GM23338 (cell line): ENCODE results near the gene LYZL1. TPM values are rescaled to one million over a fixed set of nuclear protein-coding genes. Genes with fewer than 3 reads are reported as not detected.

Experiments
- ATAC-seq: fragments of 200-7000 bp; cut with Tn5 transposase; 3 replicates; pipeline ENCODE4 v1.9.1; 2020
- DNase-seq: peaks from one replicate; pipeline ENCODE4 v3.0.0-alpha.2; 2015; ENCODE audit warnings: low spot score
- H2AFZ ChIP-seq: fragments of 200-600 bp; sonication (generic); 2 replicates; pipeline ENCODE4 v1.8.0; 2016; ENCODE audit warnings: antibody characterized with exemption, mild to moderate bottlenecking, moderate library complexity
- H3F3A ChIP-seq: fragments of 200-600 bp; sonication (generic); replicated peaks from 2 replicates; pipeline ENCODE4 v1.8.0; 2017; ENCODE audit warnings: antibody characterized with exemption, mixed run types, low read depth
- H3K27ac ChIP-seq: fragments of 200-600 bp; sonication (generic); 2 replicates; pipeline ENCODE4 v1.6.1; 2016; ENCODE audit warnings: low read depth
- H3K27me3 ChIP-seq: fragments of 200-600 bp; sonication (generic); 2 replicates; pipeline ENCODE4 v1.8.0; 2016; ENCODE audit warnings: mild to moderate bottlenecking, mixed run types, moderate library complexity; ENCODE audit not compliant: insufficient read depth
- H3K36me3 ChIP-seq: fragments of 200-600 bp; sonication (generic); 2 replicates; pipeline ENCODE4 v1.8.0; 2016; ENCODE audit warnings: mild to moderate bottlenecking; ENCODE audit not compliant: insufficient read depth
- H3K4me1 ChIP-seq: fragments of 200-600 bp; sonication (generic); 2 replicates; pipeline ENCODE4 v1.8.0; 2016; ENCODE audit warnings: mild to moderate bottlenecking, moderate library complexity; ENCODE audit not compliant: insufficient read depth
- H3K4me2 ChIP-seq: fragments of 200-600 bp; sonication (generic); 2 replicates; pipeline ENCODE4 v1.7.1; 2017; ENCODE audit warnings: mixed run types
- H3K4me3 ChIP-seq: fragments of 200-600 bp; sonication (generic); 2 replicates; pipeline ENCODE4 v1.6.1; 2016; ENCODE audit warnings: mixed run types
- H3K79me2 ChIP-seq: fragments of 200-600 bp; sonication (generic); replicated peaks from 2 replicates; pipeline ENCODE4 v1.8.0; 2017; ENCODE audit warnings: mild to moderate bottlenecking; ENCODE audit not compliant: insufficient read depth
- H3K9me2 ChIP-seq: fragments of 200-600 bp; sonication (generic); 2 replicates; pipeline ENCODE4 v1.8.0; 2017; ENCODE audit not compliant: insufficient read depth
- H4K20me1 ChIP-seq: fragments of 200-600 bp; sonication (generic); replicated peaks from 2 replicates; pipeline ENCODE4 v1.8.0; 2017; ENCODE audit warnings: mild to moderate bottlenecking; ENCODE audit not compliant: insufficient read depth
- H3K27ac Mint-ChIP-seq: 2 replicates; pipeline ENCODE4 v1.8.0; 2020; ENCODE audit warnings: inconsistent platforms, mild to moderate bottlenecking, moderate library complexity, mixed read lengths
- H3K27me3 Mint-ChIP-seq: 3 replicates; pipeline ENCODE4 v1.8.0; 2022; ENCODE audit warnings: low read depth, mild to moderate bottlenecking, moderate library complexity, mixed read lengths, inconsistent platforms; ENCODE audit not compliant: insufficient read depth, poor library complexity
- H3K36me3 Mint-ChIP-seq: 3 replicates; pipeline ENCODE4 v1.8.0; 2021; ENCODE audit warnings: low read depth, mild to moderate bottlenecking, inconsistent platforms, moderate library complexity, mixed read lengths
- H3K4me1 Mint-ChIP-seq: 3 replicates; pipeline ENCODE4 v1.8.0; 2020; ENCODE audit warnings: mild to moderate bottlenecking, inconsistent platforms, mixed read lengths
- H3K4me3 Mint-ChIP-seq: 3 replicates; pipeline ENCODE4 v1.8.0; 2021; ENCODE audit warnings: moderate library complexity, mild to moderate bottlenecking, inconsistent platforms, mixed read lengths
- H3K9me3 Mint-ChIP-seq: 3 replicates; pipeline ENCODE4 v1.8.0; 2020; ENCODE audit warnings: moderate library complexity, mild to moderate bottlenecking, inconsistent platforms, mixed read lengths
- CREB1 ChIP-seq: fragments of 250-450 bp; sonication (Bioruptor Pico); IDR thresholded peaks from 2 replicates; pipeline ENCODE4 v1.5.0; 2020; ENCODE audit warnings: low read depth, mild to moderate bottlenecking, moderate library complexity
- EZH2 ChIP-seq: fragments of 200-600 bp; sonication (generic); IDR thresholded peaks from one replicate; pipeline ENCODE4 v1.8.0; 2017; ENCODE audit warnings: antibody characterized with exemption, mild to moderate bottlenecking, low read depth; ENCODE audit not compliant: unreplicated experiment
- EZH2phosphoT487 ChIP-seq: fragments of 200-600 bp; sonication (generic); IDR thresholded peaks from one replicate; pipeline ENCODE4 v1.8.1; 2018; ENCODE audit warnings: antibody characterized with exemption; ENCODE audit not compliant: unreplicated experiment
- JUNB ChIP-seq: IDR thresholded peaks from one replicate; pipeline ENCODE4 v1.6.1; 2016; ENCODE audit warnings: antibody characterized with exemption; ENCODE audit not compliant: unreplicated experiment
- POLR2AphosphoS5 ChIP-seq: IDR thresholded peaks from 2 replicates; pipeline ENCODE4 v1.6.1; 2016; ENCODE audit warnings: antibody characterized with exemption, low read depth
- REST ChIP-seq: IDR thresholded peaks from one replicate; pipeline ENCODE4 v1.6.1; 2018; ENCODE audit warnings: antibody characterized with exemption; ENCODE audit not compliant: unreplicated experiment
- STAT1 ChIP-seq: IDR thresholded peaks from one replicate; pipeline ENCODE4 v1.6.1; 2016; ENCODE audit warnings: antibody characterized with exemption; ENCODE audit not compliant: unreplicated experiment
- ZNF114 ChIP-seq: fragments of 250-450 bp; sonication (Bioruptor Pico); IDR thresholded peaks from 2 replicates; pipeline ENCODE4 v1.5.0; 2020; ENCODE audit warnings: mild to moderate bottlenecking, moderate library complexity
- ZNF331 ChIP-seq: fragments of 250-450 bp; sonication (Bioruptor Pico); IDR thresholded peaks from 2 replicates; pipeline ENCODE4 v1.5.0; 2020; ENCODE audit warnings: low read depth, mild to moderate bottlenecking, moderate library complexity
- ZNF462 ChIP-seq: fragments of 250-450 bp; sonication (Bioruptor Pico); IDR thresholded peaks from 2 replicates; pipeline ENCODE4 v1.5.0; 2020; ENCODE audit warnings: mild to moderate bottlenecking, moderate library complexity
- polyA plus RNA-seq: library from polyadenylated mRNA; unstranded; fragments of >200 nt; fragmentation: Nextera tagmentation; extraction: Ambion mirVana; gene quantifications from 2 replicates; pipeline ENCODE4 v1.2.1, GENCODE V29; 2016
- total RNA-seq: library from RNA; depleted of rRNA; stranded (reverse); fragments of >200 nt; shearing (Covaris generic); gene quantifications from 2 replicates; pipeline ENCODE4 v1.2.3, GENCODE V29; 2014
- TF ChIP-seq, protein P1 (sequence below): IDR thresholded peaks from 2 replicates; pipeline ENCODE4 v1.6.1; 2016; ENCODE audit warnings: antibody characterized with exemption

Gene LYZL1
- total and polyA plus RNA-seq, 2 experiments from 2014 or later, result not detected

DNA sequence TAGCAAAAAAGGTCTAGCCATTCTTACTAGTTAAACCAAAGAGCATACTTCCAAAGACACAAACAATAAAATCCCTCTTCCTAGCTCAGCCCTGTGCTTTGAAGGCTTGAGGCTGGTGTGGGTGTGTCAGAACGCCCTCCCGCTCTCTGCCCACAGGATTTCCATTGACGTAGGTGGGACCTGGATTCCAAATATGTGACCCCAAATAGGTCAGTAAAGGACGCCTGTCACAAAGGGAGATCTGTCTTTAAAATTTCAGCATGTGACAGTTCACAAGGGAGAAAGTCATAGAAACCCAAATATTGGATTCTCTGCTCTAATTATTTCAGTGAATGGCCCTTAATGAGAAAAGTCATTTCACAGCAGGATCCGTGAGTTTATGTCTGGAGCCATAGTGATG is 39.9 kb upstream of the LYZL1 start:
- Histone ChIP-seq H2AFZ (no peak overlapping the region), H3K27me3 (no peaks in the 10 kb centered on the region), H3K4me1 (no peaks in the 10 kb centered on the region), H3F3A (no peaks in the 10 kb centered on the region), H3K4me2 (no peak overlapping the region), H4K20me1 (no peaks in the 10 kb centered on the region), H3K27ac (no peak overlapping the region), H3K9me2 (peaks cover 3% of the 10 kb centered on the region; the same call in 1 of the 2 replicates), H3K4me3 (no peak overlapping the region), H3K79me2 (no peaks in the 10 kb centered on the region), H3K36me3 (no peaks in the 10 kb centered on the region)
- H3K36me3 Mint-ChIP-seq, result no peaks in the 10 kb centered on the region; the same call in 2 of the 3 replicates
- DNase-seq (no peak), ATAC-seq (no peak)
- TF ChIP-seq JUNB (no peak), EZH2 (no peak), EZH2phosphoT487 (no peak), REST (no peak), CREB1 (CRISPR knock-in tag) (no peak)
- TF ChIP-seq, protein P1, sequence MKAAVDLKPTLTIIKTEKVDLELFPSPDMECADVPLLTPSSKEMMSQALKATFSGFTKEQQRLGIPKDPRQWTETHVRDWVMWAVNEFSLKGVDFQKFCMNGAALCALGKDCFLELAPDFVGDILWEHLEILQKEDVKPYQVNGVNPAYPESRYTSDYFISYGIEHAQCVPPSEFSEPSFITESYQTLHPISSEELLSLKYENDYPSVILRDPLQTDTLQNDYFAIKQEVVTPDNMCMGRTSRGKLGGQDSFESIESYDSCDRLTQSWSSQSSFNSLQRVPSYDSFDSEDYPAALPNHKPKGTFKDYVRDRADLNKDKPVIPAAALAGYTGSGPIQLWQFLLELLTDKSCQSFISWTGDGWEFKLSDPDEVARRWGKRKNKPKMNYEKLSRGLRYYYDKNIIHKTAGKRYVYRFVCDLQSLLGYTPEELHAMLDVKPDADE, result no peak
- H3K4me3 Mint-ChIP-seq, result no peak overlapping the region
- no peaks in the 10 kb centered on the region for H3K4me1 Mint-ChIP-seq
- no peak overlapping the region for H3K27ac Mint-ChIP-seq
- no peaks in the 10 kb centered on the region for H3K27me3 Mint-ChIP-seq
- 0 out of 3 replicates have a peak, but pooled peaks cover 4% of the 10 kb centered on the region for H3K9me3 Mint-ChIP-seq

DNA sequence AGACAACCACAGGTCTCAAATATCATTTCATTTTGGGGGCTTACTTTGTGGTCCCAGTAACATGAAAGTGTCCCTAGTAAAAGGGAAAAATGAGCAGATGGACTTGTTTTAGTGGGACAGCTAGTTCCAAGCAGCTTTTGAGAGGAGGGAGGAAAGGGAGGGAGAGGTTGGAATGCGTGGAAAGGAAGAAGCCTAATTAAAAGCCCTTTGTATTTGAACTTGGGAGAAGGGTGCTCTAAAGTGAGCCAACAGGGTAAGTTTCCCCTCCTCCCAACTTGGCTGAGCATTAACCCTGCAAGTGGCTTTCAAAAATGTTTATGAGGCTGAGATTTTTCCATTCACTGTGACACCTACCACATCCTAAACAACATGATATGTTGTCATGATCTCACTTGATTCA is 38.8 kb upstream of the LYZL1 start:
- Histone ChIP-seq H3K27ac (no peak overlapping the region), H3K4me1 (no peaks in the 10 kb centered on the region; the same call in 1 of the 2 replicates), H3F3A (no peaks in the 10 kb centered on the region), H3K79me2 (no peaks in the 10 kb centered on the region), H3K9me2 (no peaks in the 10 kb centered on the region; the same call in 1 of the 2 replicates), H3K4me3 (no peak overlapping the region), H4K20me1 (no peaks in the 10 kb centered on the region), H3K36me3 (no peaks in the 10 kb centered on the region), H3K27me3 (no peaks in the 10 kb centered on the region), H2AFZ (no peak overlapping the region), H3K4me2 (no peak overlapping the region)
- ATAC-seq (no peak), DNase-seq (peak; percentile 16)
- Mint-ChIP-seq H3K27ac (no peak overlapping the region), H3K4me1 (peaks cover 5% of the 10 kb centered on the region), H3K36me3 (no peaks in the 10 kb centered on the region; the same call in 2 of the 3 replicates), H3K9me3 (0 out of 3 replicates have a peak, but pooled peaks cover 4% of the 10 kb centered on the region), H3K27me3 (no peaks in the 10 kb centered on the region), H3K4me3 (no peak overlapping the region)
- TF ChIP-seq ZNF114 (CRISPR knock-in tag) (no peak), EZH2 (no peak), POLR2AphosphoS5 (no peak), STAT1 (no peak), CREB1 (CRISPR knock-in tag) (no peak), EZH2phosphoT487 (no peak), ZNF331 (CRISPR knock-in tag) (no peak), ZNF462 (CRISPR knock-in tag) (no peak)
